WI38 (cell line): Measurements from ENCODE around the gene NKIRAS1.
"Not testable (repeated sequence)": the region's sequence is repeated elsewhere in the genome, so short reads cannot be mapped to it uniquely, and the experiment has no call there.

Source experiments
- H3K4me3 ChIP-seq: 2 replicates; pipeline ENCODE4 v1.5.1; 2011; ENCODE audit warnings: low read depth, mild to moderate bottlenecking, control low read depth, low read length
- TF ChIP-seq, protein P1 (sequence below): IDR thresholded peaks from 2 replicates; pipeline ENCODE4 v1.5.1; 2012; ENCODE audit warnings: low read depth, mild to moderate bottlenecking, control low read depth, low read length

NKIRAS1 gene

DNA sequence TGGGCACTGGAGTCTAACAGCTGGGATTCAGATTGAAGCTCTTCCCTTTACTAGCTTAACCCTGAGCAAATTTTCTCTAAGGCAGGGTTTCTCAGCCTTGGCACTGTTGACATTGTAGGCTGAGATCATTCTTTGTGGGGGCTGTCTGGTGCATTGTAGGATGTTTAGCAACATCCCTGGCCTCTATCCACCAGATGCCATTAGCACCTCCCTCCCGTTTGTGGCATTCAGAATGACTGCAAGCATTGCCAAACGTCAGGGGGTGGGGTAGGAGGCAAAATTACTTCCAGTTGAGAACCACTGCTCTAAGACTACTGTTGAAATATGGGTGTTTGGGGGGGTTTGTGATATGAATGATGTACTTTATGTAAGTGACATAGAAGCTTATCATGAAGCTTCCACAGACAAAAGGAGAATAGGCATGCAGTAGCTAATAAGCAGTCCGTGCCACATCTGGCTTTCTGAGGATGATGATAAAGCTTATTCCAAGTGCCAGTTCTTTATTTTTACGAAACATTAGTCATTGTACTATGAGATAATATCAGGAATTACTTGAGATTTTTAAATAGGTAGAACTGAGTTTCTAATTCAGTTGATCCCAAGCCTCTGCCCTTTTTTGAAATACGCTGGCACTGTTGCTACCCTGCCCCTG lies 39.3 kb downstream of the NKIRAS1 start:
- H3K4me3 ChIP-seq: no peak overlapping the region

DNA sequence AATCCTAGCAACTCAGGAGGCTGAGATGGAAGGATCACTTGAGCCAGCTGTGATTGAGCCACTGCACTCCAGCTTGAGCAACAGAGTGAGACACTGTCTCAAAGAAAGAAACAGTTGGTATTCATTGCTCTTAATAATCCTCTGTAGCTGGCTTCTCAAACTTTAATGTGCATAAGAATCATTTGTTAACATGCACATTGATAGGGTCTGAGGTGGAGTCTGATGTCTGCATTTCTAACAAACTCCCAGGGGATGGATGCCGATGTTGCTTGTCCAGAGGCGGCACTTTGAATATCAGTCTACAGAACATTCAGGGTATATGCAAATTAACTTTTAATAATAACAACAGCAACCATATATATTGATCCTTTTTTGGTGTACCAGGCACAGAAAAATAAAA lies 39.9 kb downstream of the NKIRAS1 start:
- no peak overlapping the region for H3K4me3 ChIP-seq
- TF ChIP-seq, protein P1, sequence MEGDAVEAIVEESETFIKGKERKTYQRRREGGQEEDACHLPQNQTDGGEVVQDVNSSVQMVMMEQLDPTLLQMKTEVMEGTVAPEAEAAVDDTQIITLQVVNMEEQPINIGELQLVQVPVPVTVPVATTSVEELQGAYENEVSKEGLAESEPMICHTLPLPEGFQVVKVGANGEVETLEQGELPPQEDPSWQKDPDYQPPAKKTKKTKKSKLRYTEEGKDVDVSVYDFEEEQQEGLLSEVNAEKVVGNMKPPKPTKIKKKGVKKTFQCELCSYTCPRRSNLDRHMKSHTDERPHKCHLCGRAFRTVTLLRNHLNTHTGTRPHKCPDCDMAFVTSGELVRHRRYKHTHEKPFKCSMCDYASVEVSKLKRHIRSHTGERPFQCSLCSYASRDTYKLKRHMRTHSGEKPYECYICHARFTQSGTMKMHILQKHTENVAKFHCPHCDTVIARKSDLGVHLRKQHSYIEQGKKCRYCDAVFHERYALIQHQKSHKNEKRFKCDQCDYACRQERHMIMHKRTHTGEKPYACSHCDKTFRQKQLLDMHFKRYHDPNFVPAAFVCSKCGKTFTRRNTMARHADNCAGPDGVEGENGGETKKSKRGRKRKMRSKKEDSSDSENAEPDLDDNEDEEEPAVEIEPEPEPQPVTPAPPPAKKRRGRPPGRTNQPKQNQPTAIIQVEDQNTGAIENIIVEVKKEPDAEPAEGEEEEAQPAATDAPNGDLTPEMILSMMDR: no peak

More for the DNA sequence above, 39.3 kb downstream of the NKIRAS1 start:
- TF ChIP-seq, protein P1: no peak

DNA sequence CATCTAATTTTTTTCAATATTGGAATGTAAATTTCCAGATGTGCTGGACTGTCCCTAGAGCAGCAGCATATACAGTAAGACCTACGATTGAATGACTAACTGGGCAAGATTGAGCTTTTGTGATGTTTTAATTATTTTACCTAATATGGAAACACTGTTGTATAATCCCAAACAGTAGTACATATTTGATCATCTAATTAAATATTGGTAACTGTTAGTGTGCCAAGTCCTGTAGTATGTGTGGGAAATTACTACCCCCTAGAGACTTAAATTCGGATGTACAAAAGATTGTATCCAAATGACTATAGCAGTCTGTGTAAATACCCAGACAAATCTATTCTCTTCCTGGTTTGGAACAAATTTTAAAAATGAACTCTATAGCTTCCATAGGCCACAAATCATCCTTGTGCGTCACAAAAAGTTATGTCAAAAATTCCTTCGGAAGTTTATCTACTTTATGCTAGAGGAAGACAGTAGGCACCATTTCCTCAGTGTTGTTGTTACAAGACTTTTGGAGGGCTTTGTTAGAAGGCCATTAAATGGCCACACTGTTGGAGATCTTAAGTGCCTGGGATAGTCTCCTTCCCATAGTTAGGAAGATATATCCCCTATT lies 41.6 kb downstream of the NKIRAS1 start:
- no peak overlapping the region for H3K4me3 ChIP-seq
- TF ChIP-seq, protein P1: no peak

DNA sequence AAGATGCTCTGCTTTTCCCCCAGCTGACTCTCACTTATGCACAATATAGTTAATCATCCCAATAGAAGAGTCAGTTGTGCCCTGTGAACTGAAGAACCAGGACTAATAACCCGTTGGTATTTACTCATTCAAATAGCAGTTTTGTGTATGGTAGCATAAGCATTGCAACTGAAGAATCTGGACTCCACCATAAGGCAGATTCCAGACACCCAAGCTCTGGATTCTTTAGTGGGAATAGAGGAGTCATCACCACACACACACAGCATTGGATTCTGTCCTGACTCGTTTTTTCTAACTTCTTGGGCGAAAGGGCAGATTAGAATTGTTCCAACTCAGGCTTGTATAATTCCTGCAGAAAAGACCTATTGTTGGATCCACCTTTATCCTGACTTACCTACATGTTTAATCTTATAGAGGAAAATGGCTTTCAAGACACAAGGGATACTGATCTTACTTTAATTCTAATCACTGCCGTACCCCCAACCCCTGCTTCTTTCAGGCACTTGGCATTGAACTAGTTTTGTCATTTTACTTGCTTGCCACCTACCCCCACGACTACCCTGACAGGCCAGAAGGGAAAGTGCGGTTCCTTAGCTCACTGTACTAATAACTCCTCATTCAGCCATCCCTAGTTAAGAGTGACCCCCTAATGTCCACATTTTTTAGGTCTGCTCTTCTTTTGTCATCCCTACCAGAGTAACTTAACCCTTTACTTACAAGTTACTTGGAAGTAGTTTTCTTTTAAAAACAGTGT lies 42.3 kb downstream of the NKIRAS1 start:
- TF ChIP-seq, protein P1: no peak
- H3K4me3 ChIP-seq: no peak overlapping the region

DNA sequence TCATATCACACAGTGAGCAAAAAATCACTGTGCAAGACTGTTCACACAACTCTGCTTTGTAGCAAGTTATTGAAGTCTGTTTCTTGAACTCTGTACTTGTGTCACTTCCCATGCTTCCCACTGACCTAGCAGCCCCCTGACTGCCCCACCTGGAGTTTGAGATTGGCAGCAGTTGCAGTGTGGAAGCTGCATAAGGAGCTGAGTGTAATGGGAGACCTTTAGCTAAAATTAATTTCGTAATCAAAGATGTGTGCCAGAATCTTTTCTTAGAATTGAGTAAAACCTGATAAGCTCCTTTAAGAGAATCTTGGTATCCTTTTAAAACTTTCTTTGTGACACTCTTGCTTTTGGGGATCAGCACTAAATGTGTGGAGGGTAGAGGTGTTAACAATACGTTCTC lies 42.8 kb downstream of the NKIRAS1 start:
- TF ChIP-seq, protein P1: no peak
- no peak overlapping the region for H3K4me3 ChIP-seq

DNA sequence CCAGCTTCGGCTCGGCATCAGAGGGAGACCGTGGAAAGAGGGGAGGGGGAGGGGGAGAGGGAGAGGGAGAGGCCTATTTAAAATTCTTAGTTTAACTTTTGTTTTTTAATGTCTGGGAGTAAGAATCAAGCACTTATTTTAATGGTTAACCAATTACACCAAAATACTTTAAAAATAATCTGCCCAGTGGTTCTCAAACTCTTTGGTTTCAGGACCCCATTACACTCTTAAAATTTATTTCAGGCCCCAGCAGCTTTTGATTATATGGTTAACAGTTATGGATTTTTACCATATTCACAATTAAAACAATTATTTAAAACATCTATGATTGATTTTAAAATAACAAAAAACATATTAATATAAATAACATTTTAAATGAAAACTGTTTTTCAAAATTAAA lies 44.5 kb downstream of the NKIRAS1 start:
- TF ChIP-seq, protein P1: no peak
- H3K4me3 ChIP-seq: no peak overlapping the region

DNA sequence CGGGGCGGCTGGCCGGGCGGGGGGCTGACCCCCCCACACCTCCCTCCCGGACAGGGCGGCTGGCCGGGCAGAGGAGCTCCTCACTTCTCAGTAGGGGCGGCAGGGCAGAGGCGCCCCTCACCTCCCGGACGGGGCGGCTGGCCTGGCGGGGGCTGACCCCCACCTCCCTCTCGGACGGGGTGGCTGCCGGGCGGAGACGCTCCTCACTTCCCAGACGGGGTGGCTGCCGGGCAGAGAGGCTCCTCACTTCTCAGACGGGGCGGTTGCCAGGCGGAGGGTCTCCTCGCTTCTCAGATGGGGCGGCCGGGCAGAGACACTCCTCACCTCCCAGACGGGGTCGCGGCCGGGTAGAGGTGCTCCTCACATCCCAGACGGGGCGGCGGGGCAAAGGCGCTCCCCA lies 45.4 kb downstream of the NKIRAS1 start:
- not testable (repeated sequence) for H3K4me3 ChIP-seq

DNA sequence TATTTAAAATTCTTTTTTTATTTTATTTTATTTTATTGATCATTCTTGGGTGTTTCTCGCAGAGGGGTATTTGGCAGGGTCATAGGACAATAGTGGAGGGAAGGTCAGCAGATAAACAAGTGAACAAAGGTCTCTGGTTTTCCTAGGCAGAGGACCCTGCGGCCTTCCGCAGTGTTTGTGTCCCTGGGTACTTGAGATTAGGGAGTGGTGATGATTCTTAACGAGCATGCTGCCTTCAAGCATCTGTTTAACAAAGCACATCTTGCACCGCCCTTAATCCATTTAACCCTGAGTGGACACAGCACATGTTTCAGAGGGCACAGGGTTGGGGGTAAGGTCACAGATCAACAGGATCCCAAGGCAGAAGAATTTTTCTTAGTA lies 46.1 kb downstream of the NKIRAS1 start:
- H3K4me3 ChIP-seq: not testable (repeated sequence)
